AG04450 (cell line): ENCODE measurements around the gene MAFG. TPM values are rescaled to one million over a fixed set of nuclear protein-coding genes. Genes with fewer than 3 reads are reported as not detected.

Experiments used
- CTCF ChIA-PET: fragments of 300-600, 350-600 bp; formaldehyde crosslinking; extraction: SDS; loops from one replicate; lab custom pipeline; 2022; ENCODE audit warnings: antibody characterized with exemption, inconsistent platforms; lab: Charles Lee
- POLR2A ChIA-PET: fragments of 350-600 bp; formaldehyde crosslinking; extraction: SDS; loops from one replicate; lab custom pipeline; 2021; ENCODE audit warnings: antibody characterized with exemption, inconsistent platforms; lab: Yijun Ruan, JAX
- DNase-seq: peaks from one replicate; pipeline ENCODE4 v3.0.0-alpha.2; 2011; ENCODE audit warnings: low read depth, low spot score
- H3K27ac ChIP-seq: one replicate; pipeline ENCODE4 v1.5.1; 2012; ENCODE audit warnings: low read depth, low read length, control low read depth
- H3K27me3 ChIP-seq: one replicate; pipeline ENCODE4 v1.6.0; 2012; ENCODE audit warnings: low read length; ENCODE audit not compliant: control insufficient read depth, insufficient read depth
- H3K4me3 ChIP-seq: 2 replicates; pipeline ENCODE4 v1.5.1; 2011; ENCODE audit warnings: mild to moderate bottlenecking, low read depth, low read length, control low read depth
- H3K9me3 ChIP-seq: 2 replicates; pipeline ENCODE4 v1.5.1; 2012; ENCODE audit warnings: low read length; ENCODE audit not compliant: control insufficient read depth, insufficient read depth
- CTCF ChIP-seq: IDR thresholded peaks from 2 replicates; pipeline ENCODE4 v1.5.1; 2011; ENCODE audit warnings: low read depth, low read length, control low read depth, inconsistent platforms
- polyA plus RNA-seq: library from polyadenylated mRNA; depleted of rRNA; stranded (reverse); fragments of >200 nt; gene quantifications from 2 replicates; pipeline ENCODE4 v1.2.3, GENCODE V29; 2011

MAFG gene
- polyA plus RNA-seq, 1 experiment = 17.7 TPM

GRCh38 chr17:81964081-81964849, 36.7 kb upstream of the MAFG start:
- no peaks in the 10 kb centered on the region; the same call in 1 of the 2 replicates for H3K9me3 ChIP-seq
- H3K4me3 ChIP-seq = no peak overlapping the region
- H3K27me3 ChIP-seq = peaks cover 36% of the 10 kb centered on the region
- no peak for TF ChIP-seq CTCF
- CTCF ChIA-PET = interaction anchor here (0.6 kb wide), 1 partner anchor 46 kb away, joined by 3 read pairs; no protein-coding TSS in a partner anchor
- DNase-seq = no peak
- H3K27ac ChIP-seq = no peak overlapping the region
- POLR2A ChIA-PET = no interaction called here

GRCh38 chr17:81962499-81963441, 35.2 kb upstream of the MAFG start:
- ChIA-PET CTCF (interaction anchor here (0.6 kb wide), 3 partner anchors 10 to 73 kb away, joined by 3 to 4 read pairs (median 4); no protein-coding TSS in a partner anchor), POLR2A (interaction anchor here (0.6 kb wide), 1 partner anchor 574 kb away, joined by 3 read pairs; no protein-coding TSS in a partner anchor)
- Histone ChIP-seq H3K9me3 (no peaks in the 10 kb centered on the region; the same call in 1 of the 2 replicates), H3K27me3 (peaks cover 46% of the 10 kb centered on the region), H3K4me3 (no peak overlapping the region), H3K27ac (no peak overlapping the region)
- no peak for TF ChIP-seq CTCF
- DNase-seq = no peak

GRCh38 chr17:81961521-81962498, 34.3 kb upstream of the MAFG start:
- peaks cover 44% of the 10 kb centered on the region for H3K27me3 ChIP-seq
- no peaks in the 10 kb centered on the region; the same call in 1 of the 2 replicates for H3K9me3 ChIP-seq
- H3K27ac ChIP-seq = no peak overlapping the region
- CTCF ChIA-PET = interaction anchor here (0.6 kb wide), 1 partner anchor 74 kb away, joined by 3 read pairs; no protein-coding TSS in a partner anchor
- TF ChIP-seq CTCF = no peak
- POLR2A ChIA-PET = no interaction called here
- H3K4me3 ChIP-seq = no peak overlapping the region
- DNase-seq = no peak

GRCh38 chr17:81961087-81961511, 33.6 kb upstream of the MAFG start, which contains the start of gene NOTUM:
Gene NOTUM (minus strand): TSS chr17:81961187. CDS start chr17:81960909, 278 bp downstream.
- H3K4me3 ChIP-seq = peak within 1 kb of the TSS; percentile 7; the same call in 1 of the 2 replicates

More at GRCh38 chr17:81961087-81961511, 33.6 kb upstream of the MAFG start, which contains the start of gene NOTUM:
- peak; percentile 32 for TF ChIP-seq CTCF
- ChIA-PET POLR2A (no interaction called here), CTCF (interaction anchor here (0.6 to 1.9 kb wide), 4 partner anchors 16 to 59 kb away, joined by 4 to 11 read pairs (median 7); no protein-coding TSS in a partner anchor)
- Histone ChIP-seq H3K9me3 (no peaks in the 10 kb centered on the region; the same call in 1 of the 2 replicates), H3K27me3 (peaks cover 45% of the 10 kb centered on the region), H3K27ac (no peak within 1 kb of the TSS)
- no peak for DNase-seq
